GM19467 (cell line): ENCODE measurements around the gene KRTAP5-6.

ENCODE experiments used
- ATAC-seq: cut with Tn5 transposase; IDR thresholded peaks from one replicate; pipeline ENCODE4 v1.9.1; 2021; ENCODE audit warnings: mild to moderate bottlenecking, moderate library complexity; ENCODE audit not compliant: unreplicated experiment

The KRTAP5-6 gene, protein sequence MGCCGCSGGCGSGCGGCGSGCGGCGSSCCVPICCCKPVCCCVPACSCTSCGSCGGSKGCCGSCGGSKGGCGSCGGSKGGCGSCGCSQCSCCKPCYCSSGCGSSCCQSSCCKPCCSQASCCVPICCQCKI

GRCh38 chr11:1696608-1697570, at the start of gene KRTAP5-6:
KRTAP5-6 (plus strand) TSS chr11:1697195; CDS start chr11:1697246, 51 bp downstream.
- no peak for ATAC-seq

- no peak for ATAC-seq
Measured at GRCh38 chr11:1647901-1648652, 48.9 kb upstream of the KRTAP5-6 start.

GRCh38 chr11:1648653-1649420, 48.2 kb upstream of the KRTAP5-6 start:
- ATAC-seq: no peak

GRCh38 chr11:1650034-1650917, 46.7 kb upstream of the KRTAP5-6 start:
- ATAC-seq: no peak

DNA sequence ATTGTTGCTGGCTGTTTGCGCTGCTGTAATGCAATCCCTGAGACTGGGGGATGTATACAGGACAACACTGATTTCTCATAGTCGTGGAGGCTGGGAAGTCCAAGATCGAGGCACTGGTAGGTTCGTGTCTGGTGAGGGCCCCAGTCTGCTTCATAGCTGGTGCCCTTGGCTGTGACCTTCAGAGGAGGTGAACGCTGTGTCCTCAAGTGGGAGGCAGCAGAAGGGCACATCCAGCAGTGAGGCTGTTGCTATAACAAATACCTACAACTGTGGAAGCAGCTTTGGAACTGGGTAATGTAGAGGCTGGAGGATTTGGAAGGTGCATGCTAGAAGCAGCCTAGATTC, 46.1 kb upstream of the KRTAP5-6 start:
- no peak for ATAC-seq

DNA sequence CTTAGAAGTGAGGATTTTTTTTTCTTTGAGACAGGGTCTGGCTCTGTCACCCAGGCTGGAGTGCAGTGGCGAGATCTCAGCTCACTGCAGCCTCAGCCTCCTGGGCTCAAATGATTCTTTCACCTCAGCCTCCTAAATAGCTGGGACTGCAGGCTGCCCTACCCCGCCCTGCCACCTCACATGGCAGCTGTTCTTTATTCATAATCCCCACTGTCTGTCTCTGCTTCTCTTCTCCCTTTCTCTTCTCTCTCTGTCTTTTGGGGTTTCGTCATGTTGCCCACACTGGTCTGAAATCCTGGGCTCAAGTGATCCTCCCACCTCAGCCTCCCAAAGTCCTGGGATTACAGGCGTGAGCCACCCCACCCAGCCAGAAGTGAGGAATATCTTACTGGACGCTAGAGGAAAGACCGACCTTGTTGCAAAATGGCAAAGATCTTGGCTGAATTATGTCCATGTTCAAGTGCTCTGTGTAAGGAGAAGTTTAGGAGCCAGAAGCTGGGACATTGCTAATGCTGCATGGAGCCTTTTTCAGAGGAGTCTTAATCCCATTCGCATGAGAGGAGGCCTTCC, 45.5 kb upstream of the KRTAP5-6 start:
- ATAC-seq: no peak

DNA sequence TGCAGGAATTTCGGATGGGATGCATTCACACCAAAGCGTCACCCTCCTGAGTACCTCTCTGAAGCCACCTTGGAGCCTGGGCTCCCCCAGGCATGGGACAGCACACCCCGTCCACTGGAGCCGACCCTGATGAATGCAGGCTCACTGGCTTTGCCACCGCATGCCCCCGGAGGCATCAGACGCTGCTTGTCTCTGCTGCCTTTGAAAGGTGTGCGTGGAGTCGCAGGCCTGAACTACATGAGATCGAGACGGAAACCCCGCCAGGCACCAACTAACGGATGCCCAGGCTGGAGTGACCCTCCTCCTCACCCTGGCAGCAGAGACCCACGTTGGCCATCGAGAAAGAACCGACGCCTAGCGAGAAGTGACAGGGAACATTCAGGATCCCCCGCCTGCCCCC, 45.0 kb upstream of the KRTAP5-6 start:
- no peak for ATAC-seq

- ATAC-seq: no peak
Measured at GRCh38 chr11:1652442-1652770, 44.6 kb upstream of the KRTAP5-6 start.

DNA sequence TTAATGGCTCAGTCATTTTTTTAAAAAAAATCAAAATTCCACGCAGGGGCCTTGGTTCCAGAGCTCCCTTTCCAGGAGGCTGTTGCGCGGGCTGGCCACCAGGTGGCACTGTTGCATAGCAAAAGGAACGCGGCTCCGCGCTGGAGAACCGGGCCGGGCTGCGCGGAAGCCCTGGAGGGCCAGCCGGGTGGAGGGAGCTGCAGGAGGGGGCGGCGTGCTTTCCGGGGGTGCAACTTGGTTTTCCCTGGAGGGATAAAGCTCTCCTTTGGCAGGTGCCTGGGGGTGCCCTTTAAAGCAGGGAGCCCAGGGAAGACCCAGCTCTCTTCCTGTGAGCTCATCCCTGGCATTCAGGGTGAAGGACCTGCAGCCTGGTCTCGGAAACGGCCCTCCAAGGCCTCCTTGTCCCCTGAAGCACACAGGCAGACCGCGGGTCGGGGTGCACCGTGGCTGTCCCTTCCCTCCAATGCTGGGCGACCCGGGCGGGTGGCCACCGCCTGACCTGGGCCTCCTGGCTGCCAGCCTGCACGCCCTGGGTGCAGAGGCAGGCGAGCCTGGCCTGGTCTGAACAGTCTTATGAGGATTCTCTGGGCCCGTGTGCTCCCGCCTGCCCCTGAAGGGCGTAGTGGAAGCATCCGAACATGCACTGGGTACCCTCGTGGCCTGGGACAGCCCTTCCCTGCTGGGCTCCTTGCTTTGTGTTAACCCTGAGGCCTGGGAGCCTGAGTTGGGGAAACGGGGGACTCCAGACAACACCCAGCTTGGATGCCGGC, 44.0 kb upstream of the KRTAP5-6 start:
- no peak for ATAC-seq

- ATAC-seq: no peak
Measured at GRCh38 chr11:1653541-1654387, 43.2 kb upstream of the KRTAP5-6 start.

GRCh38 chr11:1654388-1655167, 42.4 kb upstream of the KRTAP5-6 start:
- no peak for ATAC-seq

DNA sequence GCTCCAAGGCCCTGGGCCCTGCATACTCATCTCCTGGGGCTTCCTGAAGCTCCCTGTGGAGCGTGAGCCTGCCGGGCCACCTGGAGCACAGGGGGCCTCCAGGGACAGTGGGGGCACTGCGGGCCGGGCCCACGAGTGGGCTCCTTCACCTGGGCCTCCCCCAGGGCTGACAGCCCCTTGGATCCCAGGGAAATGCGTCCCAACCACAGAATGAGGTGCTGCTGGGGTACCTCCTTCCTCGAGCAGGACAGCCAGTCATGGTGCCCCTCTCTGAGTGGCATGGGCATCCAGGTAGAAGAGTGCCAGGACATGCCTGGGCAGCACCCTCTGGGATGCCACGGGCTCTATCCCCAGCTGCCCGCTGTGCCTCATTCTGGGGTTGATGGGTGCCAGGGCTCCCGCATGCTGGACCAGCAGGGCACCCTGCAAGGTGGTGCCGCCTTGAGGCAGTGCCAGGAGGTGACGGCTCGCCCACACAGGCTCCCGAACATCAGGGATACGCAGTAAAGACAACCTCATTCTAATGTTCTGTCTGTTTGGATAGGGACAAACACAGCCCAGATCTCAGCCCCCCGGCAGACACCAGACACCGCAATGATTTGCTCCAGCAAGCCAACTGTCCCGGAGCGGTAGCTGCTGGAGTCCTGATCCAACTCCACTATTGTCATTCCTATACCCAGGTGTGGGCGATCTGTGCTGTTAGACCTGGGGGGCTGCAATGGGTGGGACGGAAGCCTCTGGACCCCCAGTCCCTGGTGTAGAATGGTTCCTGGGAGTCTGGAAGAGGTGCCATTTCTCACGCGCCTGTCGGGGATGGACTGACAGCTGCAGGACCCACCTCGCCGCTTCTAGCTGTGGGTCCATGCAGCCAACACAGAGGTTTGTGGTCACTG, 41.6 kb upstream of the KRTAP5-6 start:
- ATAC-seq: no peak

GRCh38 chr11:1656061-1656441, 40.9 kb upstream of the KRTAP5-6 start:
- no peak for ATAC-seq

DNA sequence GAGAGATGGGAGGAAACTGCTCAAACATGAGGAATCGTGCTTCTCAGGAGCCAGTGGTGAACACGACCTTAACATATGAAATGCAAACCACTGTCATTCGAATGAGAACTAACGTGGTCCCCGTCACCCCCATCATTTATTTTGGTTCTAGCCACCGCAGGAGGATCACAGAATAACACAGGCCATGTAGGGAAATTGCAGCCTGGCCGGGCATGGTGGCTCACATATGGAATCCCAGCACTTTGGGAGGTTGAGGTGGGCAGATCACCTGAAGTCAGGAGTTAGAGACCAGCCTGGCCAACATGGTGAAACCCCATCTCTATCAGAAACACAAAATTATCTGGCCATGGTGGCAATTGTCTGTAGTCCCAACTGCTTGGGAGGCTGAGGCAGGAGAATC, 40.3 kb upstream of the KRTAP5-6 start:
- ATAC-seq: no peak

DNA sequence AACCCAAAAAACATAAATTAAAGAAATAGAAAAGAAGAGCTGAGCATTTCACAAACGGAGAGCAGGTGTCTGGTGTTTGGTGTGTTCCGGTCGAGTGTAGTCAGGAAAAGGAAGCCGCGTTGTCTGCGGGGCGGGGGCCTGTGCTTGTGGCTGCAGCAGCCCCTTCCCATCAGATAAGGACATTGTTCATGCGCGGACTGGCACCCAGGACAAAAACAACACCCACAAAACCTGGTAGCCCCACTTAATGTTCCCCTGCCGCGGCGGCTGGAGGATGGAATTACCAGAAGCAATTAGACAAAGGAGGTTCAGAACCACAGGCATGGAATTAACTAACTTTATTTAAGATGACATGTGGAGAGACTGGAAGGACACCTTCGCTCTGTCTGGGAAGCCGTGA, 37.5 kb upstream of the KRTAP5-6 start:
- ATAC-seq: no peak

- no peak for ATAC-seq
Measured at GRCh38 chr11:1660111-1660867, 36.7 kb upstream of the KRTAP5-6 start.
